Measurements from ENCODE around the gene PPA1.
"Not testable (repeated sequence)": the region's sequence is repeated elsewhere in the genome, so short reads cannot be mapped to it uniquely, and the experiment has no call there.

Gene PPA1

GRCh38 chr10:70233109-70233938 is at the start of gene PPA1:
Gene PPA1, minus strand, starts transcription at chr10:70233429. Its CDS starts 102 bp downstream, at chr10:70233327.
- peak; percentile 94 for FAIRE-seq

GRCh38 chr10:70281609-70282008 is 48.4 kb upstream of the PPA1 start:
- DNase-seq (ENCODE audit: insufficient read length, low spot score): no peak
- FAIRE-seq: no peak

More at GRCh38 chr10:70233109-70233938, at the start of gene PPA1:
- DNase-seq (ENCODE audit: insufficient read length, low spot score): peak; percentile 99

- FAIRE-seq (no peak), DNase-seq (ENCODE audit: insufficient read length, low spot score) (no peak)
Observed at GRCh38 chr10:70280099-70280498, 46.9 kb upstream of the PPA1 start.

- no peak for DNase-seq (ENCODE audit: insufficient read length, low spot score)
- no peak for FAIRE-seq
Observed at GRCh38 chr10:70277396-70278030, 44.3 kb upstream of the PPA1 start.

GRCh38 chr10:70274643-70275042 is 41.4 kb upstream of the PPA1 start:
- no peak for DNase-seq (ENCODE audit: insufficient read length, low spot score)
- FAIRE-seq: no peak

GRCh38 chr10:70272925-70273316 is 39.7 kb upstream of the PPA1 start:
- peak; percentile 87 for FAIRE-seq

GRCh38 chr10:70271996-70272924 is 39.0 kb upstream of the PPA1 start:
- peak; percentile 14 for FAIRE-seq
- no peak for DNase-seq (ENCODE audit: insufficient read length, low spot score)

More at GRCh38 chr10:70272925-70273316, 39.7 kb upstream of the PPA1 start:
- DNase-seq (ENCODE audit: insufficient read length, low spot score): peak; percentile 31

- FAIRE-seq: no peak
Observed at GRCh38 chr10:70270952-70271351, 37.7 kb upstream of the PPA1 start.

GRCh38 chr10:70269741-70270140 is 36.5 kb upstream of the PPA1 start:
- FAIRE-seq (no peak), DNase-seq (ENCODE audit: insufficient read length, low spot score) (no peak)

More at GRCh38 chr10:70270952-70271351, 37.7 kb upstream of the PPA1 start:
- DNase-seq (ENCODE audit: insufficient read length, low spot score): no peak

- no peak for DNase-seq (ENCODE audit: insufficient read length, low spot score)
- no peak for FAIRE-seq
Observed at GRCh38 chr10:70268376-70268775, 35.1 kb upstream of the PPA1 start.

- DNase-seq (ENCODE audit: insufficient read length, low spot score): no peak
Observed at GRCh38 chr10:70267161-70267933, 34.1 kb upstream of the PPA1 start.

GRCh38 chr10:70266701-70267100 is 33.5 kb upstream of the PPA1 start:
- no peak for FAIRE-seq
- DNase-seq (ENCODE audit: insufficient read length, low spot score): no peak

More at GRCh38 chr10:70267161-70267933, 34.1 kb upstream of the PPA1 start:
- FAIRE-seq: no peak

GRCh38 chr10:70266056-70266455 is 32.8 kb upstream of the PPA1 start:
- DNase-seq (ENCODE audit: insufficient read length, low spot score) (no peak), FAIRE-seq (no peak)

- no peak for FAIRE-seq
Observed at GRCh38 chr10:70265032-70265689, 31.9 kb upstream of the PPA1 start.

GRCh38 chr10:70260734-70261133 is 27.5 kb upstream of the PPA1 start:
- FAIRE-seq (no peak), DNase-seq (ENCODE audit: insufficient read length, low spot score) (no peak)

More at GRCh38 chr10:70265032-70265689, 31.9 kb upstream of the PPA1 start:
- peak; percentile 36 for DNase-seq (ENCODE audit: insufficient read length, low spot score)

- DNase-seq (ENCODE audit: insufficient read length, low spot score) (no peak), FAIRE-seq (no peak)
Observed at GRCh38 chr10:70260259-70260658, 27.0 kb upstream of the PPA1 start.

GRCh38 chr10:70258216-70258615 is 25.0 kb upstream of the PPA1 start:
- no peak for DNase-seq (ENCODE audit: insufficient read length, low spot score)
- no peak for FAIRE-seq

GRCh38 chr10:70257816-70258215 is 24.6 kb upstream of the PPA1 start:
- not testable (repeated sequence) for DNase-seq (ENCODE audit: insufficient read length, low spot score); FAIRE-seq

- FAIRE-seq (no peak), DNase-seq (ENCODE audit: insufficient read length, low spot score) (no peak)
Observed at GRCh38 chr10:70256463-70256862, 23.2 kb upstream of the PPA1 start.

All from GM19239 (cell line).